ENCODE measurements around the gene LCN10. TPM values are rescaled to one million over a fixed set of nuclear protein-coding genes. Genes with fewer than 3 reads are reported as not detected.
A peak's percentile ranks its signal among the peaks of the same experiment; 100 is the strongest.

The LCN10 gene
- total and polyA plus RNA-seq, 2 of the 13 experiments (the other 11 are each of a cell fraction or from before 2014, with no cell fraction given): 0.53 to 0.61 TPM

- TF ChIP-seq CREB3 (CRISPR knock-in tag; IDR thresholded peaks at IDR 0.05) (no peak), GATAD1 (CRISPR knock-in tag; IDR thresholded peaks at IDR 0.05) (peak; percentile 31; the same call in 1 of the 2 replicates), ZNF652 (CRISPR knock-in tag; IDR thresholded peaks at IDR 0.05; ENCODE audit: borderline replicate concordance, low read depth) (no peak), PRDM4 (CRISPR knock-in tag; IDR thresholded peaks at IDR 0.05; ENCODE audit: borderline replicate concordance) (no peak), NCOA1 (CRISPR knock-in tag; IDR thresholded peaks at IDR 0.05) (no peak; the same call in 1 of the 2 replicates), JUNB (CRISPR knock-in tag; IDR thresholded peaks at IDR 0.05; ENCODE audit: borderline replicate concordance) (no peak), CBX1 (IDR thresholded peaks at IDR 0.05; ENCODE audit: low read depth) (peak; percentile 56), RAD21 (CRISPR knock-in tag; IDR thresholded peaks at IDR 0.05) (peak; percentile 55), DZIP1 (CRISPR knock-in tag; IDR thresholded peaks at IDR 0.05) (no peak), RFX1 (IDR thresholded peaks at IDR 0.05) (no peak), TBP (CRISPR knock-in tag; IDR thresholded peaks at IDR 0.05) (no peak), ZZZ3 (CRISPR knock-in tag; IDR thresholded peaks at IDR 0.05; ENCODE audit: borderline replicate concordance) (no peak), CHCHD3 (CRISPR knock-in tag; IDR thresholded peaks at IDR 0.05) (peak; percentile 21; the same call in 1 of the 2 replicates), YY1 (IDR thresholded peaks at IDR 0.05; ENCODE audit: insufficient read depth, insufficient replicate concordance, low read depth, low read length) (peak; percentile 23), ZNF382 (CRISPR knock-in tag; IDR thresholded peaks at IDR 0.05; ENCODE audit: borderline replicate concordance) (no peak), HNRNPLL (IDR thresholded peaks at IDR 0.05; ENCODE audit: low read depth, low read length, poor library complexity, severe bottlenecking) (no peak), GFI1 (CRISPR knock-in tag; IDR thresholded peaks at IDR 0.05; ENCODE audit: borderline replicate concordance) (no peak), ZNF747 (CRISPR knock-in tag; IDR thresholded peaks at IDR 0.05; ENCODE audit: borderline replicate concordance) (no peak), CREBL2 (CRISPR knock-in tag; IDR thresholded peaks at IDR 0.05; ENCODE audit: borderline replicate concordance) (no peak), ZNF362 (CRISPR knock-in tag; IDR thresholded peaks at IDR 0.05; ENCODE audit: borderline replicate concordance) (no peak)
Observed at GRCh38 chr9:136791516-136792276, 49.0 kb upstream of the LCN10 start (continued).
